Nephron progenitor cell (in vitro differentiated cells): ENCODE data around the gene TAOK1.
A peak's percentile ranks its signal among the peaks of the same experiment; 100 is the strongest.
"Not testable (repeated sequence)": the region's sequence is repeated elsewhere in the genome, so short reads cannot be mapped to it uniquely, and the experiment has no call there.

Experiments used
- DNase-seq: peaks from one replicate; pipeline ENCODE4 v3.0.0; 2021
- H3K27ac Mint-ChIP-seq: 2 replicates; pipeline ENCODE4 v1.8.0; 2021; ENCODE audit warnings: mild to moderate bottlenecking, moderate library complexity, mixed read lengths
- H3K27me3 Mint-ChIP-seq: 2 replicates; pipeline ENCODE4 v1.8.0; 2021; ENCODE audit warnings: mild to moderate bottlenecking, low read depth, mixed read lengths; ENCODE audit not compliant: poor library complexity
- H3K36me3 Mint-ChIP-seq: 2 replicates; pipeline ENCODE4 v1.8.0; 2021; ENCODE audit warnings: low read depth, mixed read lengths
- H3K4me1 Mint-ChIP-seq: 2 replicates; pipeline ENCODE4 v1.8.0; 2021; ENCODE audit warnings: mixed read lengths
- H3K4me3 Mint-ChIP-seq: 2 replicates; pipeline ENCODE4 v1.8.0; 2021; ENCODE audit warnings: mild to moderate bottlenecking, moderate library complexity, mixed read lengths
- H3K9me3 Mint-ChIP-seq: 2 replicates; pipeline ENCODE4 v1.8.0; 2021; ENCODE audit warnings: mild to moderate bottlenecking, moderate library complexity, mixed read lengths
- TF ChIP-seq, protein P1 (sequence below): fragments of 200-600 bp; sonication (generic); IDR thresholded peaks from 2 replicates; pipeline ENCODE4 v1.5.0; 2021; ENCODE audit warnings: antibody characterized with exemption

The TAOK1 gene

GRCh38 chr17:29389982-29390850 is at the start of gene TAOK1:
TSS of gene TAOK1 (plus strand) at chr17:29390363. CDS start at chr17:29451549, 61,186 bp downstream.
- TF ChIP-seq, protein P1, sequence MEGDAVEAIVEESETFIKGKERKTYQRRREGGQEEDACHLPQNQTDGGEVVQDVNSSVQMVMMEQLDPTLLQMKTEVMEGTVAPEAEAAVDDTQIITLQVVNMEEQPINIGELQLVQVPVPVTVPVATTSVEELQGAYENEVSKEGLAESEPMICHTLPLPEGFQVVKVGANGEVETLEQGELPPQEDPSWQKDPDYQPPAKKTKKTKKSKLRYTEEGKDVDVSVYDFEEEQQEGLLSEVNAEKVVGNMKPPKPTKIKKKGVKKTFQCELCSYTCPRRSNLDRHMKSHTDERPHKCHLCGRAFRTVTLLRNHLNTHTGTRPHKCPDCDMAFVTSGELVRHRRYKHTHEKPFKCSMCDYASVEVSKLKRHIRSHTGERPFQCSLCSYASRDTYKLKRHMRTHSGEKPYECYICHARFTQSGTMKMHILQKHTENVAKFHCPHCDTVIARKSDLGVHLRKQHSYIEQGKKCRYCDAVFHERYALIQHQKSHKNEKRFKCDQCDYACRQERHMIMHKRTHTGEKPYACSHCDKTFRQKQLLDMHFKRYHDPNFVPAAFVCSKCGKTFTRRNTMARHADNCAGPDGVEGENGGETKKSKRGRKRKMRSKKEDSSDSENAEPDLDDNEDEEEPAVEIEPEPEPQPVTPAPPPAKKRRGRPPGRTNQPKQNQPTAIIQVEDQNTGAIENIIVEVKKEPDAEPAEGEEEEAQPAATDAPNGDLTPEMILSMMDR, result no peak
- Mint-ChIP-seq H3K4me3 (peak within 1 kb of the TSS; percentile 98), H3K27me3 (peaks cover 15% of the 10 kb centered on the region), H3K27ac (peak within 1 kb of the TSS; percentile 96), H3K4me1 (peaks cover 38% of the 10 kb centered on the region), H3K36me3 (peaks cover 14% of the 10 kb centered on the region), H3K9me3 (no peaks in the 10 kb centered on the region)
- peak; percentile 99 for DNase-seq

DNA sequence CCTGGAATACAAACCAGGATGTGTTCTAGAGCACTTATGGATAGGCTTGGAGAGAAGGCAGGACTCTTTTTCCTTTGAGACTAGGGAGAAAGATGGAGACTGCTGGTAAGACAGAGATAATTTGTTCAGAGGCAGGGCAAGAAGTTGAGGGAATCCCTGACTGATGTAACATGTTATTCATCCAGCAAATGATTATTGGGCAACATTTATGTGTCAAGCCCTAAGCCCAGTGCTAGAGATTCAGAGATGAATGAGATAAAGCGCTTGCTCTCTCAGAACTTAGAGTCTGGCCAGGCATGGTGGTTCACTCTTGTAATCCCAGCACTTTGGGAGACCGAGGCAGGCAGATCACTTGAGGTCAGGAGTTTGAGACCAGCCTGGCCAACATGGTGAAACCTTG is 48.4 kb upstream of the TAOK1 start:
- TF ChIP-seq, protein P1, result no peak
- Mint-ChIP-seq H3K4me1 (peaks cover 11% of the 10 kb centered on the region), H3K4me3 (no peak overlapping the region), H3K27me3 (peaks cover 47% of the 10 kb centered on the region), H3K36me3 (no peaks in the 10 kb centered on the region), H3K27ac (no peak overlapping the region), H3K9me3 (no peaks in the 10 kb centered on the region)
- DNase-seq, result no peak

DNA sequence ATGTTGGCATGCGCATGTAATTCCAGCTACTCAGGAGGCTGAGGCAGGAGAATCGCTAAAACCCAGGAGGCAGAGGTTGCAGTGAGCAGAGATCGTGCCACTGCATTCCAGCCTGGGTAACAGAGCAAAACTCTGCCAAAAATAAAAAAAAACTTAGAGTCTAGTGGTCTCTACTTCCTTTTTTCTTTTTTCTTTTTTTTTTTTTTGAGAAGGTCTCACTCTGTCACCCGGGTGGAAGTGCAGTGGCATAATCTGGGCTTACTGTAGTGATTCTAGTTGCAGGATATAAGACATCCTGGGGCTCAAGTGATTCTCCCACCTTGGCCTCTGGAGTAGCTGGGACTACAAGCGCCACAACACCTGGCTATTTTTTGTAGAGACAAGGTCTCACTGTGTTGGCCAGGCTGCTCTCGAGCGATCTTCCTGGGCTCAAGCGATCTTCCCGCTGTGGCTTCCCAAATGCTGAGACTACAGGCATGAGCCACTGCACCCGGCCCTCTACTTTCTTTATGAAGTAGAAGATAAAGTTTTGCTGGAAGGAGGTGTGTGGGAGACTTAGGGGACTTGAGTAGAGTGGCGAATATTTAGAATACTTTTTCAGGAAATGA is 47.9 kb upstream of the TAOK1 start:
- H3K36me3 Mint-ChIP-seq, result no peaks in the 10 kb centered on the region
- no peaks in the 10 kb centered on the region for H3K9me3 Mint-ChIP-seq
- no peak overlapping the region for H3K27ac Mint-ChIP-seq
- no peak for DNase-seq
- TF ChIP-seq, protein P1, result no peak
- no peak overlapping the region for H3K4me3 Mint-ChIP-seq
- peaks cover 46% of the 10 kb centered on the region for H3K27me3 Mint-ChIP-seq
- H3K4me1 Mint-ChIP-seq, result peaks cover 11% of the 10 kb centered on the region

DNA sequence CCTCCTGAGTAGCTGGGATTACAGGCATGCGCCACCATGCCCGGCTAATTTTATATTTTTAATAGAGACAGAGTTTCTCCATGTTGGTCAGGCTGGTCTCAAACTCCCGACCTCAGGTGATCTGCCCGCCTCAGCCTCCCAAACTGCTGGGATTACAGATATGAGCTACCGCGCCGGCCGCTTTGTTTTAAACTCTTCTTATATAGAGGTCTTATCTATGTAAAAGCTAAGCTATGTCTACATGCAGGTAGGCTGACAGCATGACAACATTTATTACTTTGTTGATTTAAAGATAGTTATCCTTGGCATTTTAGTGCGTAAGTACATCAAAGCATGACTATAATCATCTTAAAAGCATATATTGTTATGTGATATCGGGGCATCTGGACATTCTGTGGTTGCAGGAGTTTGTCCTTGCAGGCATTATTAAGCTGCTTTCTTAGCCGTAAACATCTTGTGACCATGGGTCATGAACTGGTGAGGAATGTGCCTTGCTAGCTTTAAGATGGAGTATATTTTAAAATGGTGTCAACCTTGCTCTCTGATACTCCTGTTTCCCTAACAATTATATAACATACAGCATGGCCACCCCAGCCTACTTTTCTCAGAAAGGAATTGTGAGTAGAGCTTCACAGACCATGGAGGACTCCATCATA is 45.8 kb upstream of the TAOK1 start:
- DNase-seq, result no peak
- H3K36me3 Mint-ChIP-seq, result no peaks in the 10 kb centered on the region
- TF ChIP-seq, protein P1, result no peak
- H3K9me3 Mint-ChIP-seq, result no peaks in the 10 kb centered on the region
- H3K27ac Mint-ChIP-seq, result no peak overlapping the region
- peaks cover 39% of the 10 kb centered on the region for H3K27me3 Mint-ChIP-seq
- H3K4me3 Mint-ChIP-seq, result no peak overlapping the region
- H3K4me1 Mint-ChIP-seq, result peaks cover 11% of the 10 kb centered on the region

DNA sequence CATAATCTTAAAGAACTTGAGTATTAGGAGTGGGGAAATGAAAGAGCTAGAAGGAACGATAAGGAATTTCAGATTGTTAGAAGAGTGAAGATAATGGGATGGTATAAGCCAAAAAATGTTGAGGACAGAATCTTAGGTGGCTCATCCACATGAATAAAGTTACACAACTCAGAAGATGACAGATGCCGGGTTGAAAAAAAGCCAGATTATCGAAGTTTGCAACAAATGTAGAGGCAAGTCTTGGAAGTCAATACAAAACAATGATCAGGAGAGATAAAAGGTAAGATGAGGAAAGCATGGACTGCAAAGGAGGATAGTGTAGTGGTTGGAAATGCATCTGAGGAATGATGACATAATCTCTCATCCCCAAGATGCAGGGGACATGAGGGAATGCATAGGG is 45.1 kb upstream of the TAOK1 start:
- H3K27ac Mint-ChIP-seq, result no peak overlapping the region
- peaks cover 35% of the 10 kb centered on the region for H3K27me3 Mint-ChIP-seq
- no peaks in the 10 kb centered on the region for H3K36me3 Mint-ChIP-seq
- H3K4me1 Mint-ChIP-seq, result peaks cover 11% of the 10 kb centered on the region
- DNase-seq, result no peak
- no peak overlapping the region for H3K4me3 Mint-ChIP-seq
- TF ChIP-seq, protein P1, result no peak
- H3K9me3 Mint-ChIP-seq, result no peaks in the 10 kb centered on the region

DNA sequence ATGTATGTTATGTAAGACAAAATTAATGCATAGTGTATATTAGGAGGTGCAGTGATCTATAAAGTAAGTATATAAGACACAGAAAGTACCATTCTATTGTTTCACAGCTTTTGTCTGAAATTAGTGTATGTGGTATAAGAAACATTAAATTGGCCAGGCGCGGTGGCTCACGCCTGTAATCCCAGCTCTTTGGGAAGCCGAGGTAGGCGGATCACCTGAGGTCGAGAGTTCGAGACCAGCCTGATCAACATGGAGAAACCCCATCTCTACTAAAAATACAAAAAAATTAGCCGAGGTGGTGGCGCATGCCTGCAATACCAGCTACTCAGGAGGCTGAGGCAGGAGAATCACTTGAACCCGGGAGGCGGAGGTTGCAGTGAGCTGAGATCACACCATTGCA is 44.7 kb upstream of the TAOK1 start:
- not testable (repeated sequence) for DNase-seq, H3K4me3 Mint-ChIP-seq, H3K9me3 Mint-ChIP-seq, H3K27ac Mint-ChIP-seq, H3K36me3 Mint-ChIP-seq
- peaks cover 11% of the 10 kb centered on the region for H3K4me1 Mint-ChIP-seq
- H3K27me3 Mint-ChIP-seq, result peaks cover 31% of the 10 kb centered on the region
